ENCODE results near the gene SHROOM2.

DNA sequence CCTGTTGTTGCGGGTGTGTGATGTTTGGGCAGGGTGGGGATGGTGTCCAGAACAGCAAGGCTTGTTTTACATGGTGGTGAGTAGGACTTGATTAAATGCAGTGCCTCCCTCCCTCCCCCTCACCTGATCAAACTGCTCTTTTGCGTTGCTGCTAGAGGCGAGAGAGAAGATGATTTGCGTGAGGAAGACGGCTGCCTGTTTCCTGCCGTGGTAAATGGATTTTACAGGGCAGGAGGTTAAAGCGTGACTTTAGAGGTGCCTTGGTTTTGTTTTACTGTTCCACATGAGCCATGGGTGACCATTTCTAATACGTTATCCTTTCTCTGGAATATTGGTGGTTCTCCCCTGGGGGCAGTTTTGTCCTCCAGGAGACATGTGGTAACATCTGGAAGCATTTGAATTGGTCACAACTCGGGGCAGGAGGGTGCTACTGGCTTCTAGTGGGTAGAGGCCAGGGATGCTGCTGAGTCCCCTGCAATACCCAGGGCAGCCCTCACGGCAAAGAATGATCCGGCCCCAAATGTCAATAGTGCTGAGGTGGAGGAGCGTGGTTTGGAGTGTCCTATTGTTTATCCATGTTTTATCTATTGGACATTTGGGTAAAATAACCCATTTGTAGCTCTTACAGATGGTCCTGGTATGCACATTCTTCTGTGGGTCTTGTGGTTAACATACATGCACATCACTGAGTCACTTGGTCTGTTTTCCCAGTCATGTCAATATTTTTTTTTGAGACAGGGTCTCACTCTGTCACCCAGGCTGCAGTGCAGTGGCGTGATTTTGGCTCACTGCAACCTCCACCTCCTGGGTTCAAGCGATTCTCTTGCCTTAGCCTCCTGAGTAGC is 73.7 kb downstream of the SHROOM2 start:
- TF ChIP-seq, protein P1, sequence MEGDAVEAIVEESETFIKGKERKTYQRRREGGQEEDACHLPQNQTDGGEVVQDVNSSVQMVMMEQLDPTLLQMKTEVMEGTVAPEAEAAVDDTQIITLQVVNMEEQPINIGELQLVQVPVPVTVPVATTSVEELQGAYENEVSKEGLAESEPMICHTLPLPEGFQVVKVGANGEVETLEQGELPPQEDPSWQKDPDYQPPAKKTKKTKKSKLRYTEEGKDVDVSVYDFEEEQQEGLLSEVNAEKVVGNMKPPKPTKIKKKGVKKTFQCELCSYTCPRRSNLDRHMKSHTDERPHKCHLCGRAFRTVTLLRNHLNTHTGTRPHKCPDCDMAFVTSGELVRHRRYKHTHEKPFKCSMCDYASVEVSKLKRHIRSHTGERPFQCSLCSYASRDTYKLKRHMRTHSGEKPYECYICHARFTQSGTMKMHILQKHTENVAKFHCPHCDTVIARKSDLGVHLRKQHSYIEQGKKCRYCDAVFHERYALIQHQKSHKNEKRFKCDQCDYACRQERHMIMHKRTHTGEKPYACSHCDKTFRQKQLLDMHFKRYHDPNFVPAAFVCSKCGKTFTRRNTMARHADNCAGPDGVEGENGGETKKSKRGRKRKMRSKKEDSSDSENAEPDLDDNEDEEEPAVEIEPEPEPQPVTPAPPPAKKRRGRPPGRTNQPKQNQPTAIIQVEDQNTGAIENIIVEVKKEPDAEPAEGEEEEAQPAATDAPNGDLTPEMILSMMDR (IDR thresholded peaks at IDR 0.05 in 2 of 3, conservative IDR thresholded peaks at IDR 0.05 in 1 of 3; ENCODE audit: borderline replicate concordance in 1 of 3, insufficient read depth in 1 of 3, low read depth in 2 of 3, low read length in 2 of 3), result no peak
- TF ChIP-seq ZBTB33 (IDR thresholded peaks at IDR 0.05; ENCODE audit: extremely low read depth, insufficient replicate concordance, low read length) (no peak), RAD21 (IDR thresholded peaks at IDR 0.05; ENCODE audit: low read depth) (no peak), ZNF274 (IDR thresholded peaks at IDR 0.05; ENCODE audit: low read depth, low read length) (no peak), POLR2A (IDR thresholded peaks at IDR 0.05; ENCODE audit: borderline replicate concordance, extremely low read depth, insufficient read depth, insufficient read length) (no peak), SP1 (IDR thresholded peaks at IDR 0.05; ENCODE audit: low read depth) (no peak), EGR1 (IDR thresholded peaks at IDR 0.05; ENCODE audit: low read depth) (no peak), SIN3A (IDR thresholded peaks at IDR 0.05; ENCODE audit: low read depth) (no peak)

All from HCT116 (cell line).